ENCODE measurements around the gene PSMB11. TPM values are rescaled to one million over a fixed set of nuclear protein-coding genes. Genes with fewer than 3 reads are reported as not detected.

Gene PSMB11
- total and polyA plus RNA-seq, 2 donors (not counting 1 experiment from before 2014, with no cell fraction given), result not detected

DNA sequence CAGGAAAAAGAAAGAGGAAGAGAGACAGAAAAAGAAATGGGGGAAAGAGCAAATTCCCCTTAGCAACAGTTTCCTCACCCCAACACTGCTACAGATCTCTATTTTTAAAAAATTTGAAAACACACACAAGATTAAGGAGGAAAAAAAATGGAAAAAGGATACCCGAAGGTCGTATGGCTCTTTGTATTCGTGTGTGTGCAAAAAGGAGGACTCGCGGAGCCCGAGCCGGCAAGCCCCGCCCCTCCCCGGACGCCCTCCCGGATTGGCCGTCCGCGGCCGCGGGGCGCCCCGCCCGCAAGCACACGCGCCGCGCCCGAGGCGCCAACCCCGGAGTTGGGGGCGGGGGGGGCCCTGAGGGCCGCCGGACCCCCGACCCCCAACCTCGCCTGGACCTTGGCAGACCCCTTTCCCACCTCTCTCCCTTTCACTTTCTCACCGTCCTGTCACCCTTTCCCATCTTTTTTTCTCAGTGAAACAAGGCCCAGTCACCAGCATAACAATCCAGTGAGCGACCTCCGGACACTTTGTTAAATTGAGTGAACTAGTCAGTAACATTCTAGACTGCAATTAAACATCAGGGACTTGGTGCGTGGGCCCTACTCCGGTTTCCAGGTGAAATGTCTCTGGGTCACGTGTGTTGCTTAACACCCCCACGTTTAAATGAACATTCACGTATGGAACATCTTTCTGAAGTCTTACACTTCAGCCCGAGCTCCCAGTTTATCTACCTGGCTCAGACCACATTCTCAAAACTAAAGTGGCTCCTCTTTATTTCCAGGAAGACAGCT, 31.9 kb upstream of the PSMB11 start, which contains the start of gene C14orf93:
C14orf93 (minus strand) TSS at position 205 of the 788 bp plus-strand sequence. CDS start 11,120 bp downstream, outside the sequence.
- Histone ChIP-seq H3K4me2 (replicated peaks; ENCODE audit: low read depth, low read length, poor library complexity, severe bottlenecking) (peak within 1 kb of the TSS; percentile 82), H3K4me3 (ENCODE audit: control extremely low read depth in 1 of 5, extremely low read depth in 1 of 5, insufficient read depth in 1 of 5, low read depth in 2 of 5, low read length in 4 of 5) (peak within 1 kb of the TSS; percentile 57 to 98 (median 63)), H3K27me3 (replicated peaks in 1 of 4; ENCODE audit: control extremely low read depth in 1 of 4, control insufficient read depth in 3 of 4, insufficient read depth in 4 of 4, low read length in 3 of 4) (no peaks in the 10 kb centered on the region), H3K36me3 (replicated peaks in 1 of 2; ENCODE audit: control extremely low read depth in 1 of 2, control insufficient read depth in 1 of 2, extremely low read depth in 1 of 2, insufficient read depth in 2 of 2, low read length in 1 of 2) (no peaks in the 10 kb centered on the region), H3K9me3 (ENCODE audit: control extremely low read depth in 1 of 3, control insufficient read depth in 2 of 3, insufficient read depth in 1 of 3, low read length in 2 of 3) (no peaks in the 10 kb centered on the region), H3K9ac (ENCODE audit: low read length) (peak within 1 kb of the TSS; percentile 84), H2AFZ (ENCODE audit: insufficient read depth, low read depth, low read length, poor library complexity, severe bottlenecking) (peak within 1 kb of the TSS; percentile 88), H3K79me2 (ENCODE audit: control insufficient read depth, insufficient read depth, low read length) (peaks cover 7% of the 10 kb centered on the region), H3K4me1 (ENCODE audit: control insufficient read depth in 2 of 2, insufficient read depth in 2 of 2, low read length in 2 of 2) (peaks cover 24 to 32% of the 10 kb centered on the region in 2 donors), H4K20me1 (ENCODE audit: control insufficient read depth, insufficient read depth, low read length, poor library complexity, severe bottlenecking) (no peaks in the 10 kb centered on the region), H3K27ac (ENCODE audit: low read length in 2 of 2) (peak within 1 kb of the TSS; percentile 70 to 80)
- no peaks in the 10 kb centered on the region for H3K27me3 Mint-ChIP-seq
- intact Hi-C loops (cut with micrococcal nuclease), result loop anchor here (5.0 to 10.0 kb wide), 2 partner anchors 47 to 295 kb away; partner anchors contain the start of genes BCL2L2, CDH24 and PPP1R3E
- TF ChIP-seq EZH2 (IDR thresholded peaks at IDR 0.05; ENCODE audit: borderline replicate concordance, insufficient read depth, low read depth, low read length, poor library complexity, severe bottlenecking), result no peak
- TF ChIP-seq, protein P1, sequence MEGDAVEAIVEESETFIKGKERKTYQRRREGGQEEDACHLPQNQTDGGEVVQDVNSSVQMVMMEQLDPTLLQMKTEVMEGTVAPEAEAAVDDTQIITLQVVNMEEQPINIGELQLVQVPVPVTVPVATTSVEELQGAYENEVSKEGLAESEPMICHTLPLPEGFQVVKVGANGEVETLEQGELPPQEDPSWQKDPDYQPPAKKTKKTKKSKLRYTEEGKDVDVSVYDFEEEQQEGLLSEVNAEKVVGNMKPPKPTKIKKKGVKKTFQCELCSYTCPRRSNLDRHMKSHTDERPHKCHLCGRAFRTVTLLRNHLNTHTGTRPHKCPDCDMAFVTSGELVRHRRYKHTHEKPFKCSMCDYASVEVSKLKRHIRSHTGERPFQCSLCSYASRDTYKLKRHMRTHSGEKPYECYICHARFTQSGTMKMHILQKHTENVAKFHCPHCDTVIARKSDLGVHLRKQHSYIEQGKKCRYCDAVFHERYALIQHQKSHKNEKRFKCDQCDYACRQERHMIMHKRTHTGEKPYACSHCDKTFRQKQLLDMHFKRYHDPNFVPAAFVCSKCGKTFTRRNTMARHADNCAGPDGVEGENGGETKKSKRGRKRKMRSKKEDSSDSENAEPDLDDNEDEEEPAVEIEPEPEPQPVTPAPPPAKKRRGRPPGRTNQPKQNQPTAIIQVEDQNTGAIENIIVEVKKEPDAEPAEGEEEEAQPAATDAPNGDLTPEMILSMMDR (IDR thresholded peaks at IDR 0.05), result no peak
- DNase-seq (peak; percentile 84), ATAC-seq (ENCODE audit: low read depth) (peak; percentile 38)
- 3% methylated on average over 37 of the region's 40 CpGs for WGBS (ENCODE audit: insufficient coverage)
- no peaks in the 10 kb centered on the region for H3K9me3 Mint-ChIP-seq (ENCODE audit: insufficient read depth)
- H3K27ac Mint-ChIP-seq, result peak within 1 kb of the TSS; percentile 95
- CTCF ChIA-PET, result interaction anchor here (0.6 to 6.7 kb wide), 4 partner anchors 26 to 59 kb away, joined by 3 to 89 read pairs (median 4); partner anchors contain the start of genes AJUBA and HAUS4
- POLR2A ChIA-PET, result interaction anchor here (0.6 to 0.7 kb wide), 2 partner anchors 631 to 1087 kb away, joined by 4 to 5 read pairs; no protein-coding TSS in a partner anchor
- H3K4me3 Mint-ChIP-seq, result peak within 1 kb of the TSS; percentile 95
- H3K4me1 Mint-ChIP-seq, result peaks cover 42% of the 10 kb centered on the region
